ENCODE data around the gene FGD3. TPM values are rescaled to one million over a fixed set of nuclear protein-coding genes. Genes with fewer than 3 reads are reported as not detected.
A peak's percentile ranks its signal among the peaks of the same experiment; 100 is the strongest.

The FGD3 gene
- total RNA-seq, 6 experiments from 2014 or later = 1.7 to 3.1 (median 2.4) TPM

DNA sequence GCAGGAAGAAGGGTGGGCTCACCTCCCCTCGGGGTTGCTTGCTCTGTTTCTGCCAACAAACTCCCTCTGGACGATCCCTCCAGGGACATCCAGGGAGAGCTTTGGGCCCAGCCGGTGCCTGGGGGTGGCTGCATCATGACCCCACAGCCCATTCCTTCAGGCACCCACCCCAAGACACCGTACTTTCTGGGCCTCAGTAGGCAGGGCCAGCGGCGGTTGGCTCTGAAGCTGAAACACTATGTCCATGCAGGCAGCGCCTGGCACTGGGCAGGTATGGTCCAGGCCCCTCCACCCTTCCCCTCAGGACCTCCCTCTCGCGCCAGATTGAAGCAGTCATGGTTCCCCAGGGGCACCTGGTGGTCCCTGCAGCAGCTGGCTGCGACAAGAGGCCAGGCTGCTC, 92.7 kb downstream of the FGD3 start:
- ATAC-seq (no peak), DNase-seq (peak in 1 of 3 donors; percentile 48)
- no CpG with 5 or more reads among the region's 10 CpGs for WGBS (ENCODE audit: insufficient coverage, low coverage, low lambda C conversion rate, missing lambda C conversion rate)
- Histone ChIP-seq H3K27me3 (no peaks in the 10 kb centered on the region), H3K9me3 (no peaks in the 10 kb centered on the region), H3K27ac (no peak overlapping the region), H3K4me3 (no peak overlapping the region), H3K36me3 (no peaks in the 10 kb centered on the region), H3K4me1 (no peaks in the 10 kb centered on the region)
- intact Hi-C loops (cut with DNase I) = no loop called here
- no peak for TF ChIP-seq POLR2A (IDR thresholded peaks at IDR 0.05)
- TF ChIP-seq, protein P1, sequence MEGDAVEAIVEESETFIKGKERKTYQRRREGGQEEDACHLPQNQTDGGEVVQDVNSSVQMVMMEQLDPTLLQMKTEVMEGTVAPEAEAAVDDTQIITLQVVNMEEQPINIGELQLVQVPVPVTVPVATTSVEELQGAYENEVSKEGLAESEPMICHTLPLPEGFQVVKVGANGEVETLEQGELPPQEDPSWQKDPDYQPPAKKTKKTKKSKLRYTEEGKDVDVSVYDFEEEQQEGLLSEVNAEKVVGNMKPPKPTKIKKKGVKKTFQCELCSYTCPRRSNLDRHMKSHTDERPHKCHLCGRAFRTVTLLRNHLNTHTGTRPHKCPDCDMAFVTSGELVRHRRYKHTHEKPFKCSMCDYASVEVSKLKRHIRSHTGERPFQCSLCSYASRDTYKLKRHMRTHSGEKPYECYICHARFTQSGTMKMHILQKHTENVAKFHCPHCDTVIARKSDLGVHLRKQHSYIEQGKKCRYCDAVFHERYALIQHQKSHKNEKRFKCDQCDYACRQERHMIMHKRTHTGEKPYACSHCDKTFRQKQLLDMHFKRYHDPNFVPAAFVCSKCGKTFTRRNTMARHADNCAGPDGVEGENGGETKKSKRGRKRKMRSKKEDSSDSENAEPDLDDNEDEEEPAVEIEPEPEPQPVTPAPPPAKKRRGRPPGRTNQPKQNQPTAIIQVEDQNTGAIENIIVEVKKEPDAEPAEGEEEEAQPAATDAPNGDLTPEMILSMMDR (IDR thresholded peaks at IDR 0.05) = no peak

DNA sequence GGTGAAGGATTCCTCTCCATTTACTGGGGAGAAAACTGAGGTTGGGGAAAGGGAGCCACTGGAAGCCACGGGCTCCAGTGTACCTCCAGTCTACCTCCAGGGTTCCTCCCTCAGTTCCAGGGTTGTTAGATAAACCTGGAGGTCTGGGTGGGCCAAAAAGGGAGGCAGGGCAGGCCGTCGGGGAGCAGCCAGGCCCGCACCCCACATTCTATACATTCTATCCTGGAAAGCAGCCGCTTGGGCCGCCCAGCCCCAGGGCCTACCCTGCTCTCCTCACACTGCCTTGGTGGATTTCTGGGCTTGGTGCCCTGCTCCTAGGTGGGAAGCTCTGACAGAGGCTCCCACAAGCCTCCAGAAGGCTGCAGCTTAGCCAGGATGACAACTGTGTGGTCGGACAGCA, 93.1 kb downstream of the FGD3 start:
- DNase-seq (no peak), ATAC-seq (no peak)
- Histone ChIP-seq H3K36me3 (no peaks in the 10 kb centered on the region), H3K27me3 (no peaks in the 10 kb centered on the region), H3K27ac (no peak overlapping the region), H3K9me3 (no peaks in the 10 kb centered on the region), H3K4me1 (no peaks in the 10 kb centered on the region), H3K4me3 (no peak overlapping the region)
- WGBS (ENCODE audit: insufficient coverage, low coverage, low lambda C conversion rate, missing lambda C conversion rate) = no CpG with 5 or more reads among the region's 7 CpGs
- intact Hi-C loops (cut with DNase I) = no loop called here
- no peak for TF ChIP-seq POLR2A (IDR thresholded peaks at IDR 0.05)
- TF ChIP-seq, protein P1 (IDR thresholded peaks at IDR 0.05) = no peak

DNA sequence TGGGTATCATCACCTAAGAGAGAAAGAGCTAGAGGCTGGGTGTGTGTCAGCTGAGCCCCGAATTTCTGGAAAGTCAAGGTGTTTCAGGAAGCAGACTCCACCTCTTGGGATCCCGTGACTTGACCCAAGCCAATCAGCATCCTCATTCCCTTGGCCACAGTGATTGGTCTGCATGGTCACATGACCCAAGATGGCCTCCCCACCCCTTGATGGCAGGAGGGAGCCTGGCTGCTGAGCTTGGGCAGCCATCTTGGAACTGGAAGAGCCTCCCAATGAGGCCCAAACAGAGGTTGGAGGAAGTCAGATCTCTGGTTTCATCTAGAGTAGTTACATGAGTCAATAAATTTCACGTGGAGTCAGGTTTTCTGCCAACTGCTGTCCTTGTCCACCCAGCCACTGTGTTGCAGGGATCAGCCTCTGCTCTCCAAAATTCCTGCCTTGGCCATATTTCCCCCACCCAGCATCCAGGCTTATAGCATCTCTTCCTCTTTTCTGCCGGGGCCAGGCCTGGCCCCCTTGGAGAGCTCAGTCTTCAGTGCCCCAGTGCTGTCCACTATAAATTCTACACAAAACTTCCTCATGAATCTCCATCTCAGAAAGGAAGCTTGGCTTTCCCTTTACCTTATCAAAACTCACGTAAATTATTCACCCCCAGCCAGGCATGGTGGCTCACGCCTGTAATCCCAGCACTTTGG, 93.9 kb downstream of the FGD3 start:
- no peaks in the 10 kb centered on the region for H3K36me3 ChIP-seq
- TF ChIP-seq, protein P1 (IDR thresholded peaks at IDR 0.05) = no peak
- no peak for TF ChIP-seq POLR2A (IDR thresholded peaks at IDR 0.05)
- no peak for DNase-seq
- no peak for ATAC-seq
- no peak overlapping the region for H3K4me3 ChIP-seq
- intact Hi-C loops (cut with DNase I) = no loop called here
- H3K9me3 ChIP-seq = no peaks in the 10 kb centered on the region
- 50% methylated on average over 4 of the region's 6 CpGs for WGBS (ENCODE audit: insufficient coverage, low coverage, low lambda C conversion rate, missing lambda C conversion rate)
- H3K27me3 ChIP-seq = no peaks in the 10 kb centered on the region
- H3K4me1 ChIP-seq = no peaks in the 10 kb centered on the region
- H3K27ac ChIP-seq = no peak overlapping the region

DNA sequence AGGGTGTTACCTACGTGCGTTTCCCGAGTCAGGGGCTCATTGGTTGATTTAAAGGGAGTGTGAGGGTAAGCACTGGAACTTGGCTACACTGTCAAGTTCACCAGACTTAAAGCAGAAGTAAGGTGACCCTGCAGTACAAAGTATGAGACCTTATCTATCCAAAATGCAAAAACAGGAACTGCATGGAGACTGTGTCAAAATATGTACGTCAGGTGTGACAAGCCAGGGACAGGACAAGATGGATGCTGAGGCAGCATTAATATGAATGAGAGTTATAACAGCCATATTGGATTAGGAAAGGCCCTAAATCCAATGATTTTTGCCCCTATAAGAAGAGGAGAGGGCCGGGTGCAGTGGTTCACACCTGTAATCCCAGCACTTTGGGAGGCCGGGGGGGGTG, 95.8 kb downstream of the FGD3 start:
- Histone ChIP-seq H3K4me3 (no peak overlapping the region), H3K27me3 (no peaks in the 10 kb centered on the region), H3K4me1 (no peaks in the 10 kb centered on the region), H3K27ac (no peak overlapping the region), H3K9me3 (no peaks in the 10 kb centered on the region), H3K36me3 (no peaks in the 10 kb centered on the region)
- intact Hi-C loops (cut with DNase I) = no loop called here
- WGBS (ENCODE audit: insufficient coverage, low coverage, low lambda C conversion rate, missing lambda C conversion rate) = 68% methylated on average over 6 of the region's 6 CpGs
- no peak for ATAC-seq
- no peak for DNase-seq
- TF ChIP-seq POLR2A (IDR thresholded peaks at IDR 0.05) = no peak
- TF ChIP-seq, protein P1 (IDR thresholded peaks at IDR 0.05) = no peak

Data from right lobe of liver (tissue), 6 donors.